Endodermal cell (in vitro differentiated cells): ENCODE measurements around the gene FBXO47. TPM values are rescaled to one million over a fixed set of nuclear protein-coding genes. Genes with fewer than 3 reads are reported as not detected.

Source experiments
- DNase-seq: peaks from one replicate; pipeline ENCODE4 v3.0.0-alpha.2; 2017
- H3K27ac ChIP-seq: 2 replicates; pipeline ENCODE4 v1.5.1; 2013; ENCODE audit warnings: mild to moderate bottlenecking, low read depth, low read length, moderate library complexity
- H3K27me3 ChIP-seq: 2 replicates; pipeline ENCODE4 v1.6.1; 2013; ENCODE audit warnings: mild to moderate bottlenecking, low read length, moderate library complexity; ENCODE audit not compliant: insufficient read depth, control insufficient read depth, poor library complexity, severe bottlenecking
- H3K36me3 ChIP-seq: 2 replicates; pipeline ENCODE4 v1.7.0; 2013; ENCODE audit warnings: mild to moderate bottlenecking, low read length, moderate library complexity; ENCODE audit not compliant: control insufficient read depth, insufficient read depth
- H3K4me1 ChIP-seq: one replicate; pipeline ENCODE4 v1.7.0; 2013; ENCODE audit warnings: low read length; ENCODE audit not compliant: control insufficient read depth, insufficient read depth
- H3K4me3 ChIP-seq: 2 replicates; pipeline ENCODE4 v1.5.1; 2013; ENCODE audit warnings: mild to moderate bottlenecking, low read length, moderate library complexity
- H3K9ac ChIP-seq: 2 replicates; pipeline ENCODE4 v1.6.1; 2013; ENCODE audit warnings: mild to moderate bottlenecking, low read length, moderate library complexity; ENCODE audit not compliant: poor library complexity, severe bottlenecking; ENCODE audit errors: extremely low read depth
- H3K9me3 ChIP-seq: 2 replicates; pipeline ENCODE4 v1.6.1; 2013; ENCODE audit warnings: mild to moderate bottlenecking, low read length, moderate library complexity; ENCODE audit not compliant: control insufficient read depth
- H3K27ac Mint-ChIP-seq: 2 replicates; pipeline ENCODE4 v1.8.0; 2020; ENCODE audit warnings: mixed read lengths
- H3K27me3 Mint-ChIP-seq: 2 replicates; pipeline ENCODE4 v1.8.0; 2021; ENCODE audit warnings: mild to moderate bottlenecking, mixed read lengths; ENCODE audit not compliant: insufficient read depth
- H3K36me3 Mint-ChIP-seq: 2 replicates; pipeline ENCODE4 v1.8.0; 2020; ENCODE audit warnings: low read depth, mixed read lengths
- H3K4me1 Mint-ChIP-seq: 2 replicates; pipeline ENCODE4 v1.8.0; 2020; ENCODE audit warnings: mixed read lengths
- H3K4me3 Mint-ChIP-seq: 2 replicates; pipeline ENCODE4 v1.8.0; 2020; ENCODE audit warnings: mild to moderate bottlenecking, moderate library complexity, mixed read lengths
- H3K9me3 Mint-ChIP-seq: 2 replicates; pipeline ENCODE4 v1.8.0; 2020; ENCODE audit warnings: mild to moderate bottlenecking, mixed read lengths
- WGBS, 2 experiments: methylation state at CpG; one replicate each; pipeline versions ENCODE4 v1.1.5 to v1.1.7; 2013; ENCODE audit warnings: missing lambda C conversion rate in 2 of 2, mixed read lengths in 1 of 2; ENCODE audit not compliant: insufficient coverage in 1 of 2, insufficient read length in 1 of 2; 5-methylcytosine and 5-hydroxymethylcytosine counted together
- total RNA-seq, 2 donors: library from RNA; stranded (reverse); fragmentation: NEBNext Ultra II Directional in 1 of 2; extraction: Animal tissue kit (Norgen Biotek cat#: 25700) in 1 of 2; gene quantifications; 2 replicates in 1 of 2; 3 replicates in 1 of 2; pipeline ENCODE4 v1.2.1, GENCODE V29; 2021
- TF ChIP-seq, protein P1 (sequence below): fragments of 200-600 bp; sonication (generic); conservative IDR thresholded peaks from 2 replicates; pipeline ENCODE4 v1.5.0; 2021; ENCODE audit warnings: antibody characterized with exemption, mild to moderate bottlenecking

Gene FBXO47
- total RNA-seq, 2 donors from 2014 or later, result not detected

DNA sequence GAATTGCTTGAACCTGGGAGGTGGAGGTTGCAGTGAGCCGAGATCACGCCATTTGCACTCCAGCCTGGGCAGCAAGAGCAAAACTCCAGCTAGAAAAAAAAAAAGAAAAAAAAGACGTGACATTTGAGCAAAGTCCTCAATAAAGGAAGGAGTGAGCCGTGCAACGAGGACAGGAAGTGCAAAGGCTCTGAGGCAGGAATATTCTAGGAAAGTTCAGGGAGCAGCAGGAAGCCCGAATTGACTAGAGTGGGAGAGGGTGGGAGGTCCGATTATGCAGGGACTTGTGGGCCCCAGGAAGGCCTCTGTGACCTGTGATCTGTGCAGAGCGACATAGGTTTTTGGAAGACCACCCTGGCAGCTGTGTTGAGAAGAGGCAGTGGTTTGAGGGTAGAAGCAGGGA lies 50.4 kb downstream of the FBXO47 start:
- Histone ChIP-seq H3K4me3 (no peak overlapping the region), H3K9ac (no peak overlapping the region), H3K27ac (no peak overlapping the region), H3K4me1 (peaks cover 5% of the 10 kb centered on the region), H3K36me3 (peaks cover 82% of the 10 kb centered on the region), H3K9me3 (no peaks in the 10 kb centered on the region), H3K27me3 (no peaks in the 10 kb centered on the region)
- DNase-seq, result no peak
- Mint-ChIP-seq H3K4me3 (no peak overlapping the region), H3K4me1 (peaks cover 5% of the 10 kb centered on the region), H3K36me3 (peaks cover 68% of the 10 kb centered on the region), H3K27me3 (no peaks in the 10 kb centered on the region), H3K9me3 (no peaks in the 10 kb centered on the region), H3K27ac (peak overlapping the region; percentile 71)
- WGBS, 2 experiments, result 74 to 84% methylated on average over 5 to 8 of the region's 8 CpGs
- TF ChIP-seq, protein P1, sequence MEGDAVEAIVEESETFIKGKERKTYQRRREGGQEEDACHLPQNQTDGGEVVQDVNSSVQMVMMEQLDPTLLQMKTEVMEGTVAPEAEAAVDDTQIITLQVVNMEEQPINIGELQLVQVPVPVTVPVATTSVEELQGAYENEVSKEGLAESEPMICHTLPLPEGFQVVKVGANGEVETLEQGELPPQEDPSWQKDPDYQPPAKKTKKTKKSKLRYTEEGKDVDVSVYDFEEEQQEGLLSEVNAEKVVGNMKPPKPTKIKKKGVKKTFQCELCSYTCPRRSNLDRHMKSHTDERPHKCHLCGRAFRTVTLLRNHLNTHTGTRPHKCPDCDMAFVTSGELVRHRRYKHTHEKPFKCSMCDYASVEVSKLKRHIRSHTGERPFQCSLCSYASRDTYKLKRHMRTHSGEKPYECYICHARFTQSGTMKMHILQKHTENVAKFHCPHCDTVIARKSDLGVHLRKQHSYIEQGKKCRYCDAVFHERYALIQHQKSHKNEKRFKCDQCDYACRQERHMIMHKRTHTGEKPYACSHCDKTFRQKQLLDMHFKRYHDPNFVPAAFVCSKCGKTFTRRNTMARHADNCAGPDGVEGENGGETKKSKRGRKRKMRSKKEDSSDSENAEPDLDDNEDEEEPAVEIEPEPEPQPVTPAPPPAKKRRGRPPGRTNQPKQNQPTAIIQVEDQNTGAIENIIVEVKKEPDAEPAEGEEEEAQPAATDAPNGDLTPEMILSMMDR, result no peak

DNA sequence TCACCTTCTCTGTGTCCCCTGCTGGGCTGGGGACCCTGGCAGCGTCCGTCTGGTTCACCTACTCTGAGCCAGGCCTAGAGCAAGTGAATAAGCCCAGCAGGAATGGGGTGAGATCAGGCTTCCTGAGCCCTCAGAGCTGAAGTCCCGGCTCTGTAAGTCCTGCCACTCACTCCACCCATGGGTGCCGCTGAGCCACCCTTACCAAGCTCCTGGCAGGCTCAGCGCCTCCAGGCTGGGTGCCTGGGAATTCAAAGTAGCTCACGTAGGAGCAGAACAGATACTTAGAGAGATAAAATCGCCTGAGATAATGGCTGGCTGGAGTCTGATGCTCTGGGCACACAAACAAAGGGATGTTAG lies 51.6 kb downstream of the FBXO47 start:
- TF ChIP-seq, protein P1, result no peak

DNA sequence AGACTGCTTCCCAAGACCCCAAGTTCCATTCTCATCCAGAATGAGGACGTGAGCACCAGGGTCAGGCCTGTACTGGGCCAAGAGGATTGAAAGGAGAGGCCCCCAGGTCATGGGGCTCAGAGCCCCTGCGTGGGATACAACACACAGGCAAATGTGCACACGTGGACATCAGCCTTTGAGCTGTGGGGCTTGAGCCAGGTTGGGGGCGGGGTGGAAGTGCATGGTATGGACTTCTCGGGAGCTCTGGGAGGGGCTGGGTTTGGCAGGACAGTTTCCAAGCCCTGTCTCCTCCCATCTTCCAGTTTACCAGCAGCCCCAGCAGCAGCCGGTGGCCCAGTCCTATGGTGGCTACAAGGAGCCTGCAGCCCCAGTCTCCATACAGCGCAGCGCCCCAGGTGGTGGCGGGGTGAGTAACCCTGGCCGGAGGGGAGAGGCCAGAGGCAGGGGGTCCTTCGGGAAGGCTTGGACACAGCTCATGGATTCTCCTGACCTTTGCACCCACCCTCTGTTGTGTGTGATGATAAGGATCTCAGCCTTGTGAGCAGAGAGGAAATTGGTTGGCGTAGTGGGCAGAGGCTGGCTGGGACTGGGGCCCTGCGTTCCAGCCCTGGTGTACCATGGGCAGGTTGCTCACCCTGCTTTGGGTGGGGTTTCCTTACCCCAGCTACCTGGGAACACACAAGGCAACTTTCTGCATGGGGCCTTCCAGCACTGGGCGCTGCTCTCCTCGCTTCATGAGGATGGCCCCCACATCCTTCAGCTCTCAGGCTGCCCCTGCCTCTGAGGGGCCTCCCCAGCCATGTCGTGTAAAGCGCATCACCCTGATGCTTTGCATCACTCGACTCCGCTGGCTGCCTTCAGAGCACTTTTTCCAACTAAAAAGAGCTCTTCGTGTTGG lies 52.2 kb downstream of the FBXO47 start:
- Histone ChIP-seq H3K4me1 (peaks cover 5% of the 10 kb centered on the region), H3K9me3 (no peaks in the 10 kb centered on the region), H3K4me3 (no peak overlapping the region), H3K36me3 (peaks cover 85% of the 10 kb centered on the region), H3K9ac (no peak overlapping the region), H3K27me3 (no peaks in the 10 kb centered on the region), H3K27ac (no peak overlapping the region)
- Mint-ChIP-seq H3K27me3 (no peaks in the 10 kb centered on the region), H3K4me3 (no peak overlapping the region), H3K4me1 (peaks cover 5% of the 10 kb centered on the region), H3K36me3 (peaks cover 69% of the 10 kb centered on the region), H3K9me3 (no peaks in the 10 kb centered on the region), H3K27ac (peak overlapping the region; percentile 52)
- TF ChIP-seq, protein P1, result peak; percentile 68
- peak; percentile 86 for DNase-seq
- WGBS, 2 experiments, result 90 to 98% methylated on average over 10 to 20 of the region's 20 CpGs

More for the DNA sequence above, 51.6 kb downstream of the FBXO47 start:
- peaks cover 5% of the 10 kb centered on the region for H3K4me1 Mint-ChIP-seq
- Histone ChIP-seq H3K36me3 (peaks cover 85% of the 10 kb centered on the region), H3K9me3 (no peaks in the 10 kb centered on the region), H3K4me1 (peaks cover 5% of the 10 kb centered on the region), H3K27me3 (no peaks in the 10 kb centered on the region), H3K27ac (no peak overlapping the region), H3K9ac (no peak overlapping the region), H3K4me3 (no peak overlapping the region)
- 97 to 98% methylated on average over 5 to 7 of the region's 7 CpGs for WGBS, 2 experiments
- H3K4me3 Mint-ChIP-seq, result no peak overlapping the region
- H3K36me3 Mint-ChIP-seq, result peaks cover 69% of the 10 kb centered on the region
- H3K9me3 Mint-ChIP-seq, result no peaks in the 10 kb centered on the region
- DNase-seq, result peak; percentile 42
- H3K27ac Mint-ChIP-seq, result peak overlapping the region; percentile 52
- no peaks in the 10 kb centered on the region for H3K27me3 Mint-ChIP-seq
